ENCODE results near the gene FAM53B.
"Not testable (repeated sequence)": the region's sequence is repeated elsewhere in the genome, so short reads cannot be mapped to it uniquely, and the experiment has no call there.

FAM53B gene

GRCh38 chr10:124628676-124629021 is 115.5 kb downstream of the FAM53B start:
- no peak for DNase-seq (ENCODE audit: low read depth in 2 of 2)

- DNase-seq (ENCODE audit: low read depth in 2 of 2), result no peak
Measured at GRCh38 chr10:124627866-124628675, 116.1 kb downstream of the FAM53B start.

- DNase-seq (ENCODE audit: low read depth in 2 of 2), result no peak
Measured at GRCh38 chr10:124626759-124627380, 117.3 kb downstream of the FAM53B start.

GRCh38 chr10:124625831-124626238 is 118.3 kb downstream of the FAM53B start:
- no peak for DNase-seq (ENCODE audit: low read depth in 2 of 2)

- DNase-seq (ENCODE audit: low read depth in 2 of 2), result no peak
Measured at GRCh38 chr10:124624895-124625294, 119.3 kb downstream of the FAM53B start.

- no peak for DNase-seq (ENCODE audit: low read depth in 2 of 2)
Measured at GRCh38 chr10:124624466-124624865, 119.7 kb downstream of the FAM53B start.

- DNase-seq (ENCODE audit: low read depth in 2 of 2), result no peak
Measured at GRCh38 chr10:124624006-124624405, 120.2 kb downstream of the FAM53B start.

GRCh38 chr10:124622866-124623536 is 121.2 kb downstream of the FAM53B start:
- no peak for DNase-seq (ENCODE audit: low read depth in 2 of 2)

- no peak for DNase-seq (ENCODE audit: low read depth in 2 of 2)
Measured at GRCh38 chr10:124622158-124622557, 122.0 kb downstream of the FAM53B start.

GRCh38 chr10:124621637-124622036 is 122.5 kb downstream of the FAM53B start:
- DNase-seq (ENCODE audit: low read depth in 2 of 2), result no peak

GRCh38 chr10:124619802-124620490 is 124.2 kb downstream of the FAM53B start:
- no peak for DNase-seq (ENCODE audit: low read depth in 2 of 2)

GRCh38 chr10:124619195-124619594 is 125.0 kb downstream of the FAM53B start:
- no peak for DNase-seq (ENCODE audit: low read depth in 2 of 2)

- DNase-seq (ENCODE audit: low read depth in 2 of 2), result no peak
Measured at GRCh38 chr10:124618470-124619073, 125.6 kb downstream of the FAM53B start.

GRCh38 chr10:124616836-124617130 is 127.4 kb downstream of the FAM53B start:
- DNase-seq (ENCODE audit: low read depth in 2 of 2), result no peak

GRCh38 chr10:124616040-124616835 is 127.9 kb downstream of the FAM53B start:
- no peak for DNase-seq (ENCODE audit: low read depth in 2 of 2)

- no peak for DNase-seq (ENCODE audit: low read depth in 2 of 2)
Measured at GRCh38 chr10:124615259-124615658, 128.9 kb downstream of the FAM53B start.

GRCh38 chr10:124614003-124614659 is 130.0 kb downstream of the FAM53B start:
- DNase-seq (ENCODE audit: low read depth in 2 of 2), result no peak

- no peak for DNase-seq (ENCODE audit: low read depth in 2 of 2)
Measured at GRCh38 chr10:124612611-124613498, 131.3 kb downstream of the FAM53B start.

- DNase-seq (ENCODE audit: low read depth in 2 of 2), result no peak
Measured at GRCh38 chr10:124611738-124612137, 132.4 kb downstream of the FAM53B start.

GRCh38 chr10:124610851-124611250 is 133.3 kb downstream of the FAM53B start:
- DNase-seq (ENCODE audit: low read depth in 2 of 2), result not testable (repeated sequence)
